HEK293 (cell line): ENCODE measurements around the gene PARD3.

Source experiments
- CTCF ChIP-seq: fragments of 450-650 bp; formaldehyde crosslinking; IDR thresholded peaks from 2 replicates; pipeline ENCODE4 v1.5.1; 2016; ENCODE audit warnings: missing biosample characterization, missing genetic modification characterization
- PRDM2 ChIP-seq: fragments of 450-650 bp; formaldehyde crosslinking; IDR thresholded peaks from 2 replicates; pipeline ENCODE4 v1.5.1; 2016; ENCODE audit warnings: missing biosample characterization, missing genetic modification characterization, borderline replicate concordance
- SALL2 ChIP-seq: fragments of 450-650 bp; formaldehyde crosslinking; IDR thresholded peaks from 2 replicates; pipeline ENCODE4 v1.5.0; 2017; ENCODE audit warnings: missing biosample characterization, mild to moderate bottlenecking, missing genetic modification characterization, borderline replicate concordance
- TCF7L2 ChIP-seq: IDR thresholded peaks from 2 replicates; pipeline ENCODE4 v1.6.1; 2011; ENCODE audit warnings: low read depth, mild to moderate bottlenecking, inconsistent platforms, low read length, moderate library complexity, borderline replicate concordance
- YY1 ChIP-seq: fragments of 450-650 bp; formaldehyde crosslinking; IDR thresholded peaks from 2 replicates; pipeline ENCODE4 v1.5.1; 2018; ENCODE audit warnings: missing biosample characterization, missing genetic modification characterization
- ZBTB7A ChIP-seq: fragments of 450-650 bp; formaldehyde crosslinking; IDR thresholded peaks from 2 replicates; pipeline ENCODE4 v1.5.1; 2016; ENCODE audit warnings: low read depth, missing biosample characterization, missing genetic modification characterization
- ZBTB8A ChIP-seq: fragments of 450-650 bp; formaldehyde crosslinking; IDR thresholded peaks from 2 replicates; pipeline ENCODE4 v1.5.1; 2016; ENCODE audit warnings: missing biosample characterization, missing genetic modification characterization
- ZEB2 ChIP-seq: fragments of 450-650 bp; formaldehyde crosslinking; IDR thresholded peaks from 2 replicates; pipeline ENCODE4 v1.5.1; 2016; ENCODE audit warnings: missing biosample characterization, missing genetic modification characterization
- ZNF140 ChIP-seq: fragments of 450-650 bp; formaldehyde crosslinking; IDR thresholded peaks from 2 replicates; pipeline ENCODE4 v1.5.1; 2016; ENCODE audit warnings: missing biosample characterization, missing genetic modification characterization
- ZNF280C ChIP-seq: fragments of 450-650 bp; formaldehyde crosslinking; IDR thresholded peaks from 2 replicates; pipeline ENCODE4 v1.5.1; 2016; ENCODE audit warnings: missing biosample characterization, missing genetic modification characterization
- ZNF449 ChIP-seq: fragments of 450-650 bp; formaldehyde crosslinking; IDR thresholded peaks from 2 replicates; pipeline ENCODE4 v1.5.1; 2017; ENCODE audit warnings: missing biosample characterization, mild to moderate bottlenecking, missing genetic modification characterization, moderate library complexity

GRCh38 chr10:34789966-34790506 lies 25.1 kb downstream of the PARD3 start:
- TF ChIP-seq CTCF (tag by site-specific recombination) (no peak), ZBTB8A (tag by site-specific recombination) (no peak), ZNF140 (tag by site-specific recombination) (no peak), YY1 (tag by site-specific recombination) (no peak), ZNF280C (no peak), TCF7L2 (no peak), SALL2 (tag by site-specific recombination) (no peak), ZBTB7A (tag by site-specific recombination) (no peak), PRDM2 (tag by site-specific recombination) (no peak), ZEB2 (tag by site-specific recombination) (peak; percentile 80), ZNF449 (tag by site-specific recombination) (no peak)
